CD4-positive, alpha-beta T cell treated with Interleukin-10 for 1 hour (primary cell): ENCODE results near the gene SLC22A23.
"Not testable (repeated sequence)": the region's sequence is repeated elsewhere in the genome, so short reads cannot be mapped to it uniquely, and the experiment has no call there.

Experiments used
- DNase-seq: peaks from one replicate; pipeline ENCODE4 v3.0.0-alpha.2; 2020

The SLC22A23 gene

GRCh38 chr6:3259491-3259958 is 197.3 kb downstream of the SLC22A23 start:
- DNase-seq, result peak; percentile 28

- DNase-seq, result peak; percentile 93
Observed at GRCh38 chr6:3258720-3259490, 197.9 kb downstream of the SLC22A23 start, which contains the start of gene PSMG4. PSMG4 (plus strand) TSS chr6:3258947; CDS start chr6:3259023, 76 bp downstream.

- DNase-seq, result no peak
Observed at GRCh38 chr6:3258201-3258600, 198.6 kb downstream of the SLC22A23 start.

GRCh38 chr6:3253597-3253961 is 203.3 kb downstream of the SLC22A23 start:
- no peak for DNase-seq

GRCh38 chr6:3252861-3253596 is 203.8 kb downstream of the SLC22A23 start:
- DNase-seq, result no peak

- DNase-seq, result no peak
Observed at GRCh38 chr6:3252369-3252768, 204.5 kb downstream of the SLC22A23 start.

GRCh38 chr6:3251462-3252314 is 205.2 kb downstream of the SLC22A23 start:
- DNase-seq, result peak; percentile 85

GRCh38 chr6:3250231-3250675 is 206.6 kb downstream of the SLC22A23 start:
- no peak for DNase-seq

GRCh38 chr6:3249821-3250220 is 207.0 kb downstream of the SLC22A23 start:
- no peak for DNase-seq

GRCh38 chr6:3247255-3248146 is 209.3 kb downstream of the SLC22A23 start:
- no peak for DNase-seq

- no peak for DNase-seq
Observed at GRCh38 chr6:3245216-3245615, 211.6 kb downstream of the SLC22A23 start.

GRCh38 chr6:3244832-3245161 is 212.1 kb downstream of the SLC22A23 start:
- not testable (repeated sequence) for DNase-seq

GRCh38 chr6:3244003-3244831 is 212.6 kb downstream of the SLC22A23 start:
- no peak for DNase-seq

- no peak for DNase-seq
Observed at GRCh38 chr6:3242768-3243167, 214.1 kb downstream of the SLC22A23 start.

- DNase-seq, result not testable (repeated sequence)
Observed at GRCh38 chr6:3241745-3242144, 215.1 kb downstream of the SLC22A23 start.

- no peak for DNase-seq
Observed at GRCh38 chr6:3240595-3240994, 216.3 kb downstream of the SLC22A23 start.

- no peak for DNase-seq
Observed at GRCh38 chr6:3239110-3239830, 217.6 kb downstream of the SLC22A23 start.

- DNase-seq, result no peak
Observed at GRCh38 chr6:3237761-3238662, 218.8 kb downstream of the SLC22A23 start.

- DNase-seq, result no peak
Observed at GRCh38 chr6:3236005-3236404, 220.8 kb downstream of the SLC22A23 start.
